22Rv1 (cell line): ENCODE measurements around the gene TEX22.

ENCODE experiments used
- ZFX ChIP-seq: fragments of 450-650 bp; IDR thresholded peaks from 2 replicates; pipeline ENCODE4 v1.6.1; 2017; ENCODE audit warnings: antibody characterized with exemption, borderline replicate concordance
- TF ChIP-seq, protein P1 (sequence below): fragments of 450-650 bp; IDR thresholded peaks from 2 replicates; pipeline ENCODE4 v1.5.1; 2017; ENCODE audit warnings: mild to moderate bottlenecking

DNA sequence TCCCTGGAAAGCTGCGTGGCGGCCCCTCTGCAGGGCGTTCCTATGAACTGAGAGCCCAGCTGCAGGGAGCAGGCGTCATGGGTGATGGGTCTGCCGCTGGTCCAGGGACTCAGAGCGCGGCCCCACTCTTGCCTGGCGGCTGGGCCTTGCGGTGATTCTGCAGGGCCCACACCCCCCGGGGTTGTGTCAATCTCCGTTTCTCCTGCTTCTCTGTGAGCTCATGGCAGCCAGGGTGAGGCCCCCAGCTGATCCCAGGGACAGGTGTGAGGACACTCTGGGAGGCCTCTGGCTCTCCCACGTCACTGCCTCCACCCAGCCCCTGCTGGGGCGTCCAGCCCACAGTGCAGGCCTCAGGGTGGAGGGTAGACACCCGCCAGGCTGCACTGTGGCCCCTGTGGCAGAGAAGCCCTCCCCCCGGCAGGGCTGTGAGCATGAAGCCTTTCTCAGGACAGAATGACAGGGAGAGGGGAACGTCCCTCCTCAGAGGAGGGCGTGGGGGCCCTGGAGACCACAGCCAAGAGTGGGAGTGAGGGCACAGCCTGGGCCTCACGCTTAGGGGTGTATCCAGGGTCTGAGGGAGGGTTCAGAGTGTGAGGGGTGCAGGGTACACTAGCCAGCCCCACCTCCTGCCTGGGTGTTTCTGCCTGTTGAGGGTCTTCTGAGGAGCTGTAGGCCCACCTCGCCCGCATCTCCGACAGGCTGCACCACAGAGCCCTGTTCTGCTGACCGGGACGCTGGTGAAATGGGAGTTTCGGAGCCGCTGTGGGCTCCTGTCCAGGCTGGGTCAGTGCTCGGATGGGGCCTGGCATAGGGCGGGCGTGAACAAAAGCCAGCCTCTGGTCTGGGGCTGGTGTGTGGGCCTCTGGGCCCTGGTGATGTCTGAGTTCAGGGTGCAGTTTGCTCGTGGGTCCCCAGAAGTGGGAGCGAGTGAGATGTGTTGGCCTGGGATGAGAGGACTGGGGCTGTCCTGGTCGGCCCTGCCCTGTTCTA, 49.6 kb downstream of the TEX22 start:
- TF ChIP-seq, protein P1, sequence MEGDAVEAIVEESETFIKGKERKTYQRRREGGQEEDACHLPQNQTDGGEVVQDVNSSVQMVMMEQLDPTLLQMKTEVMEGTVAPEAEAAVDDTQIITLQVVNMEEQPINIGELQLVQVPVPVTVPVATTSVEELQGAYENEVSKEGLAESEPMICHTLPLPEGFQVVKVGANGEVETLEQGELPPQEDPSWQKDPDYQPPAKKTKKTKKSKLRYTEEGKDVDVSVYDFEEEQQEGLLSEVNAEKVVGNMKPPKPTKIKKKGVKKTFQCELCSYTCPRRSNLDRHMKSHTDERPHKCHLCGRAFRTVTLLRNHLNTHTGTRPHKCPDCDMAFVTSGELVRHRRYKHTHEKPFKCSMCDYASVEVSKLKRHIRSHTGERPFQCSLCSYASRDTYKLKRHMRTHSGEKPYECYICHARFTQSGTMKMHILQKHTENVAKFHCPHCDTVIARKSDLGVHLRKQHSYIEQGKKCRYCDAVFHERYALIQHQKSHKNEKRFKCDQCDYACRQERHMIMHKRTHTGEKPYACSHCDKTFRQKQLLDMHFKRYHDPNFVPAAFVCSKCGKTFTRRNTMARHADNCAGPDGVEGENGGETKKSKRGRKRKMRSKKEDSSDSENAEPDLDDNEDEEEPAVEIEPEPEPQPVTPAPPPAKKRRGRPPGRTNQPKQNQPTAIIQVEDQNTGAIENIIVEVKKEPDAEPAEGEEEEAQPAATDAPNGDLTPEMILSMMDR, result no peak
- TF ChIP-seq ZFX, result no peak
